Urothelium cell line (cell line): Measurements from ENCODE around the gene MGAT4D.
"Not testable (repeated sequence)": the region's sequence is repeated elsewhere in the genome, so short reads cannot be mapped to it uniquely, and the experiment has no call there.

ENCODE experiments used
- DNase-seq: peaks from one replicate; pipeline ENCODE4 v3.0.0; 2011; ENCODE audit warnings: low spot score, mixed read lengths
- FAIRE-seq: peaks from 2 replicates; lab custom pipeline; 2011; peaks lifted over from hg19 to GRCh38; lab: Jason Lieb, UNC

MGAT4D gene

DNA sequence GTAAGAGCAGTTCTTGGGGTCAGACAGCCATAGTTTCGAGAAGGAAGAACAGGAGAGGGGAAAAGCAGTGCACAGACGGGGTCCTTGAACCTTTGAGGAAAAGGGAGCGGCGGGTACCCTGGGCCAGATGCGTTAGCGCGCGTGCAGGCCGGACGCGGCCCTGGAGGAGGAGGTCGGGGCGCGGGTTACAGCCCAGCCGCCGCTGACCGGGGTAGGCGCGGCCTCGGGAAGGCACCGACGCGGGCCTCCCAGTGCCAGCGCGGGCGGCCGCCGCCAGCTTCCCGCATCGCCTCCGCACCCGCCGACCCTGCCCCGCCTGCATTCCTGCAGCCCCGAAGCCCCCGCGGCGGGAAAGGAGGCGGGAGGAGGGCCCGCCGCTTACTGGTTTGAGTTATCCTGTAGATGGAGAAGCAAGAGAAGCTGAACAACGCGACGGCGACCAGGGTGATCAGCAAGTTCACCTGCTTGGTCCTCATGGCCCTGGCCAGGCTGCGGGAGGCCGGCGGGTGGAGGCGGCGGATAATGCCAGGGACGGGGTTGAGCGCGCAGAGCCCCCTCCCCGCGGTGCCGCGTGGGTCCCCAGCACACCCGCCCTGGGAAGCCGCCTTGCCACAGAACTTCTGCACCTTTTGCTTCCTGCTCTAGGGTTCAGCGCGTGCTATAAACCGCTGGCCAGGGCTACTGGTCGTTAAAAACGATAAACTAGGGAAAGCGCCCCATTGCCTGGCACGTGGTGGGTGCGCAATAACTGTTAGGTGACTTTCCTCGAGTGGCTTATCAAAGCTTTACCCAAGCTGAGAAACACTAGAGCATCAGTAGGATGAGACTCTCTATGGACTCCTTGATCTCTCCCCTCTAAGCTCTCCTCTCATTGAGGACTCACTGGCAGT lies at the start of gene MGAT4D:
Gene MGAT4D (minus strand): TSS at position 547 of the 890 bp plus-strand sequence. CDS start 71 bp downstream, at position 476.
- DNase-seq (no peak), FAIRE-seq (no peak)

DNA sequence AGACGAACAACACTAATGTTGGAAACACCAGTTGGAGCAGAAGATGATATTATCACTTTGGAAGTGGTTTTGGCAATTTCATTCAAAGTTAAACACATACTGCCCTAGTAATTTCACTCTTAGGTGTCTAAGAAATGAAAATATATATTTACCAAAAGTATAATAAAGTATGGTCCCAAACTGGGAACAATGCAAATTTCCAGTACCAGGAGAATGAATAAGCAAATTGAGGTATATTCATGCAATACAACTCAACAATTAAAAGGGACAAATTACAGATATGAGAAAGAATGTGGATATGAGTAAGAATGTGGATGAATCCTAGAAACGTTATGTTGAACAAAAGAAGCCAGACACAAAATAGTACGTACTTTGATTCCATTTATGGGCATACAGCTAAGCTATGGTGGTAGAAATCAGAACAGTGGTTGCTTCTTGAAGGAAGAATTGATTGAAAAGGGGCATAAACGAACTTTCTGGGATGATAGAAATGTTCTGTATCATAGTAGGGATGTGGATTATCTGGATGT lies 35.9 kb upstream of the MGAT4D start:
- no peak for DNase-seq

GRCh38 chr4:140529434-140529833 lies 31.3 kb upstream of the MGAT4D start:
- no peak for FAIRE-seq
- DNase-seq, result no peak

More for the DNA sequence above, 35.9 kb upstream of the MGAT4D start:
- FAIRE-seq, result no peak

DNA sequence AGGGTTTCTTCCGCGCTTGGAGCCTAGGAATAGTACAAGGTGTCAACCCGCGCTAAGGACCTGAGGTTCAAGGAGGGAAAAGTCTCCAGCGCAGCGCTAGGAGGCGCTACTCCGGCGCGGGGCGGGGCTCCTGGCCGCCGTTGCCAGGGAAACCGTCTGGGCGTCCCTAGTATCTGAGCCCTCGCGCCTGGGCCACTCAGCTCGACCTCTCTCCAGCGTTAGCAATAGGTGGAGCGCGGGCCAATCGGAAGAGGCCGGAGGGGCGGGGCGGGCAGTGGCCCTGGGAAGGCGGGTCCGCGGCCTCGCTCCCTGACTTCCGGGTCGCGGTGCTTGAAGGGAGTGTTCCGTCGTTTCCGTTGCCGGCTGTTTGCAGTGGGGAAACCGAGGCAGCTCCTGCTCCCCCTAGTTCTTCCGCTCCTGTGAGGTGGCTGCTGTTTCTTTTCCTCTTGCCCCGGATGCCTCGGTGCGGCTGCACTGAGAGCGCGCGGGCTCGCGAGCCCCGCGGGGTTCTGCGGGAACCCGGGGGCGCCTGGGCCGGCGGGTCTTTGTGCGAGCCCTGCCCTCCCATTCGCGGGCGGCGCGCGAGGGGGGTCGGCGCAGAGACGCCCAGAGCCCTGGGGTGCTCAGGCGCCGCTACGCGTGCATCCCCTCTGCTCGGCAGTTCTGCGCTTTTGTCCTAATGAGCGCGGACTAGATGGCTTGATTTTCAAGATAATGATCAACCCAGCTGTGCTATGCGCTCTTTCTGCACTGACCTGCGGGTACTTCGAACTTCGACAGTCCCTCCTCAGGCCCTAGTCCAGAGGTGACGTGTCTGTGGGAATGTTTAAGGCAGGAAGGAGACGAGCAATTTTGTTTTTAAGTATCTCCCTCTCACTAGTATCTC lies 26.0 kb upstream of the MGAT4D start, which contains the start of gene ELMOD2:
Gene ELMOD2 (plus strand): TSS at position 312 of the 886 bp plus-strand sequence. CDS start 1,261 bp downstream, outside the sequence.
- DNase-seq (peak; percentile 98), FAIRE-seq (peak; percentile 63)

DNA sequence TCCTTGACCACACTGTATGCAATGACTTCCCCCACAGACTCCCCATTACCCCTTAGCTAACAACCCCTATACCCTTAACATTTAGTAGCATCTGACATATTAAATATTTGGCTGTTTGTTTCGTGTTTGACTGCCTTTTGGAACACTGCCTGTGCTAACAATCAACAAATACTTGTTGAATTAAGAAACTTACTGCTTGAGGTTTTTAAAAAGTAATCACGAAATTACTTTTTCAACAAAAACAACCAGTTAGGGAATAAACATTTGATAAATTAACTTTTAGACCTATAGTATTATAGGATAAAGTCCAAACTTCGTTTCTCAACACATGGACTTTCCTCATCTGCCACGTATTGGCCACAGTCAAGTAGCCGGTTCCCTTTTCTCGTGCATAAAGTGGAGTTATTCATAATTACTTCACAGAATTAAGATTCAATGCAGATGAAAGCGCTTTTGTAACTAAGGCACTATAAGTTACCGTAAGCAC lies 25.3 kb upstream of the MGAT4D start:
- DNase-seq, result no peak
- no peak for FAIRE-seq

GRCh38 chr4:140515423-140515822 lies 17.3 kb upstream of the MGAT4D start:
- no peak for DNase-seq
- FAIRE-seq, result no peak

DNA sequence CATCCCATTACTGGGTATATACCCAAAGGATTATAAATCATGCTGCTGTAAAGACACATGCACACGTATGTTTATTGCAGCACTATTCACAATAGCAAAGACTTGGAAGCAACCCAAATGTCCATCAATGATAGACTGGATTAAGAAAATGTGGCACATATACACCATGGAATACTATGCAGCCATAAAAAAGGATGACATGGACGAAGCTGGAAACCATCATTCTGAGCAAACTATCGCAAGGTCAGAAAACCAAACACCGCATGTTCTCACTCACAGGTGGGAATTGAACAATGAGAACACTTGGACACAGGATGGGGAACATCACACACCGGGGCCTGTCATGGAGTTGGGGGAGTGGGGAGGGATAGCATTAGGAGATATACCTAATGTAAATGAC lies 15.7 kb upstream of the MGAT4D start:
- not testable (repeated sequence) for FAIRE-seq, DNase-seq

- FAIRE-seq (no peak), DNase-seq (no peak)
Observed at GRCh38 chr4:140504261-140504660, 6.2 kb upstream of the MGAT4D start.

GRCh38 chr4:140499391-140499790 lies 1.3 kb upstream of the MGAT4D start:
- no peak for DNase-seq

GRCh38 chr4:140497405-140497746 lies 717 bp downstream of the MGAT4D start:
- FAIRE-seq (no peak), DNase-seq (no peak)

More at GRCh38 chr4:140499391-140499790, 1.3 kb upstream of the MGAT4D start:
- no peak for FAIRE-seq

GRCh38 chr4:140485939-140486338 lies 12.2 kb downstream of the MGAT4D start:
- DNase-seq, result no peak
- FAIRE-seq, result no peak

DNA sequence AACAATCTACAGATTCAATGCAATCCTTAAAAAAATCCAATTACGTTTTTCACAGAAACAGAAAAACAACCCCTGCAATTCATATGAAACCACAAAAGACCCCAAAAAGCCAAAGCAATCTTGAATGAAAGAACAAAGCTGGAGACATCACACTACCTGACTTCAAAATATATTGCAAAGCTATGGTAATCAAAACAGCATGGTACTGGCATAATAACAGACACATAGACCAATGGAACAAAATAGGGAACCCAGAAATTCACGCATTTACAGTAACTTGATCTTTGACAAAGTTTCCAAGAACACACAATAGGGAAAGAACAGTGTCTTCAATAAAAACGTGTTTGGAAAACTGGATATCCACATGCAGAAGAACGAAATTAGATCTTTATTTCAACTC lies 14.6 kb downstream of the MGAT4D start:
- DNase-seq, result no peak
- FAIRE-seq, result no peak

GRCh38 chr4:140472156-140472555 lies 25.9 kb downstream of the MGAT4D start:
- DNase-seq (no peak), FAIRE-seq (no peak)

DNA sequence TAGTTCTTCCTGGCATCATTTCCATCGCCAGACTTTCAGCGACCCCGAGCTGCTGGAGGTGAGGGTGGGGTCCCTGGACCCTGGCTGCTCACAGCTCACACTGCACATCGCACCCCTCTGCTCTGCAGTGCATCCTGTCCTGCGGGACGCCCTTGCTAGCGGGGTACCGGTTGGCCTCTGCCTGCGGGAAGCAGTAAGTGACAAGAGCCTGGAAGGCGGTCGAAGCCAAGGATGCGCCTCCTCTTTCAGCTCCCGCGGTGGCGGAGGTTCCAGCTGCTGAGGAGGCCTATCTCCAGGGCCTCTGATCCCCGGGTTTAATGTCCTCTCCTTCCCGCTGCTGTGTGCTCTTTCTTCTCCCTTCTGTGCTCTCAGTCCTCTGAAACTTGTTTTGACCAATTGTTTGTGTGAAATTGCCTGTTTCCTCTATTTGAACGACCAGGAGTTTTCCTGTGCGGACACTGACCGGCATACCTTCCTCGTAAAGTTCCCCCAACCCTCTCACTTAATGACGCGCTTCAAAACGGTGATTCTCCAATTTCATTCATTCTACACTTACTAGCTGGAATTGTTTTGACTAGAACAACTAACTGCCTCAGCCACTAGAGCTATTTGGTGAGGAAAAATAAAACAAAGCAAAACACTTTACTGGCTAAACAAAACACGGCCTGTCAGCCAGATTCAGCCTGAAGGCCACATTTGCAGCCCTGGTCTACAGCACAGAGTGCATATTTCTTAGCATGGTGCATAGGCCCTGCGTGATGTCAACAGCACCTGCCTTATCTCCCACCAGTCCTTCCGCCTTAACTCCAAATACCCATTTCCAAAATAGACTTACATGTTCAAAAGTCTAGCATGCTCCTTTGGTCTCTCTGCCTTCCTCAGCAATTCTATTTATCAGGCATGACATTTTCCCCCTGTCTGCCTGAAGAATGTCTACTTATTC lies 28.0 kb downstream of the MGAT4D start:
- FAIRE-seq (no peak), DNase-seq (no peak)

GRCh38 chr4:140466146-140466545 lies 31.9 kb downstream of the MGAT4D start:
- FAIRE-seq (no peak), DNase-seq (no peak)

DNA sequence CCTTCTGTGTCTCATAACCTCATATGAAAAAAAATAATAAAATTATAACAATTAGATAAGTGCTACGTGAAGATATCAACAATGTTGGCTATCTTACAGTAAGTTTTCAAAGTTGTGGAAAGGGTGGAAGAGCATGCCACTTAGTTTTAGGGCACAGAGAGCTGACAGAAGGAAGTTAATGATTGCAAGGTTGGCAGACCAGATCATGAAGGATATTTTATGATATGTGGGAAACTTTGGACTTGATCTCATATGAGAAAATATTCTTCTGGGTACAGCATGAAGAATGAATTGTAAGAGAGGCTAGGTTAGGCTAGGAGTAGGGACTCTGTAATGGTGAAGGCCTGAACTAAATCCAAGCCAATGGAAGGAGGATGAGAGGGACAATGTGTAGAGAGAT lies 34.5 kb downstream of the MGAT4D start:
- no peak for DNase-seq
- FAIRE-seq, result no peak

GRCh38 chr4:140463182-140463581 lies 34.9 kb downstream of the MGAT4D start:
- FAIRE-seq, result no peak

GRCh38 chr4:140450352-140450751 lies 47.7 kb downstream of the MGAT4D start:
- FAIRE-seq, result no peak
- no peak for DNase-seq

More at GRCh38 chr4:140463182-140463581, 34.9 kb downstream of the MGAT4D start:
- DNase-seq, result no peak

- no peak for DNase-seq
- FAIRE-seq, result no peak
Observed at GRCh38 chr4:140448830-140449229, 49.3 kb downstream of the MGAT4D start.

GRCh38 chr4:140448162-140448561 lies 49.9 kb downstream of the MGAT4D start:
- FAIRE-seq (no peak), DNase-seq (no peak)
